ENCODE measurements around the gene RPUSD1.

Gene RPUSD1

GRCh38 chr16:830871-831570 is 42.8 kb upstream of the RPUSD1 start:
- H3K9me3 ChIP-seq (ENCODE audit: insufficient read depth, low read length) = no peaks in the 10 kb centered on the region
- H3K27ac ChIP-seq (ENCODE audit: low read depth, low read length) = no peak overlapping the region
- H3K9me2 ChIP-seq (replicated peaks; ENCODE audit: insufficient read depth, low read length) = no peaks in the 10 kb centered on the region
- no peaks in the 10 kb centered on the region for H3K36me3 ChIP-seq (ENCODE audit: low read length)
- H2AFZ ChIP-seq (ENCODE audit: low read depth, low read length, severe bottlenecking) = no peak overlapping the region
- H3K27me3 ChIP-seq (ENCODE audit: low read length) = no peaks in the 10 kb centered on the region
- H3K4me3 ChIP-seq (ENCODE audit: insufficient read depth, low read length, poor library complexity, severe bottlenecking) = no peak overlapping the region
- H4K20me1 ChIP-seq (ENCODE audit: low read depth, low read length) = no peaks in the 10 kb centered on the region
- no peaks in the 10 kb centered on the region for H3K79me2 ChIP-seq (ENCODE audit: insufficient read depth, low read length)
- no peaks in the 10 kb centered on the region for H3F3A ChIP-seq (ENCODE audit: insufficient read depth)
- no peak for TF ChIP-seq EZH2phosphoT487 (conservative IDR thresholded peaks at IDR 0.05; ENCODE audit: low read length)
- no peak for TF ChIP-seq CTCF (IDR thresholded peaks at IDR 0.05; ENCODE audit: insufficient read depth, low read length, poor library complexity, severe bottlenecking)
- H3K4me2 ChIP-seq (ENCODE audit: low read depth, low read length, poor library complexity, severe bottlenecking) = no peak overlapping the region
- H3K9ac ChIP-seq (ENCODE audit: low read length) = no peak overlapping the region

GRCh38 chr16:830107-830870 is 42.1 kb upstream of the RPUSD1 start:
- Histone ChIP-seq H2AFZ (ENCODE audit: low read depth, low read length, severe bottlenecking) (no peak overlapping the region), H3K9ac (ENCODE audit: low read length) (no peak overlapping the region), H4K20me1 (ENCODE audit: low read depth, low read length) (no peaks in the 10 kb centered on the region), H3F3A (ENCODE audit: insufficient read depth) (no peaks in the 10 kb centered on the region), H3K4me3 (ENCODE audit: insufficient read depth, low read length, poor library complexity, severe bottlenecking) (no peak overlapping the region), H3K27me3 (ENCODE audit: low read length) (no peaks in the 10 kb centered on the region), H3K9me3 (ENCODE audit: insufficient read depth, low read length) (no peaks in the 10 kb centered on the region), H3K27ac (ENCODE audit: low read depth, low read length) (no peak overlapping the region), H3K9me2 (replicated peaks; ENCODE audit: insufficient read depth, low read length) (no peaks in the 10 kb centered on the region), H3K79me2 (ENCODE audit: insufficient read depth, low read length) (no peaks in the 10 kb centered on the region), H3K36me3 (ENCODE audit: low read length) (no peaks in the 10 kb centered on the region), H3K4me2 (ENCODE audit: low read depth, low read length, poor library complexity, severe bottlenecking) (no peak overlapping the region)
- no peak for TF ChIP-seq CTCF (IDR thresholded peaks at IDR 0.05; ENCODE audit: insufficient read depth, low read length, poor library complexity, severe bottlenecking)
- TF ChIP-seq EZH2phosphoT487 (conservative IDR thresholded peaks at IDR 0.05; ENCODE audit: low read length) = no peak

- H4K20me1 ChIP-seq (ENCODE audit: low read depth, low read length) = no peaks in the 10 kb centered on the region
- no peaks in the 10 kb centered on the region for H3F3A ChIP-seq (ENCODE audit: insufficient read depth)
- no peak overlapping the region for H2AFZ ChIP-seq (ENCODE audit: low read depth, low read length, severe bottlenecking)
- TF ChIP-seq CTCF (IDR thresholded peaks at IDR 0.05; ENCODE audit: insufficient read depth, low read length, poor library complexity, severe bottlenecking) = no peak
- TF ChIP-seq EZH2phosphoT487 (conservative IDR thresholded peaks at IDR 0.05; ENCODE audit: low read length) = no peak
- no peaks in the 10 kb centered on the region for H3K9me3 ChIP-seq (ENCODE audit: insufficient read depth, low read length)
- H3K27ac ChIP-seq (ENCODE audit: low read depth, low read length) = no peak overlapping the region
- H3K79me2 ChIP-seq (ENCODE audit: insufficient read depth, low read length) = no peaks in the 10 kb centered on the region
- no peaks in the 10 kb centered on the region for H3K36me3 ChIP-seq (ENCODE audit: low read length)
- no peaks in the 10 kb centered on the region for H3K27me3 ChIP-seq (ENCODE audit: low read length)
- H3K9me2 ChIP-seq (replicated peaks; ENCODE audit: insufficient read depth, low read length) = no peaks in the 10 kb centered on the region
- H3K9ac ChIP-seq (ENCODE audit: low read length) = no peak overlapping the region
- H3K4me3 ChIP-seq (ENCODE audit: insufficient read depth, low read length, poor library complexity, severe bottlenecking) = no peak overlapping the region
- H3K4me2 ChIP-seq (ENCODE audit: low read depth, low read length, poor library complexity, severe bottlenecking) = no peak overlapping the region
These were observed 40.7 kb upstream of the RPUSD1 start for GRCh38 chr16:828891-829290.
